HCT116 (cell line): ENCODE results near the gene CLIC4.

Experiments used
- JUND ChIP-seq: IDR thresholded peaks from 2 replicates; pipeline ENCODE4 v1.6.1; 2012
- POLR2AphosphoS5 ChIP-seq: IDR thresholded peaks from 2 replicates; pipeline ENCODE4 v1.6.1; 2011; ENCODE audit warnings: mild to moderate bottlenecking, low read depth, low read length, moderate library complexity
- TF ChIP-seq, protein P1 (sequence below): IDR thresholded peaks from 2 replicates; pipeline ENCODE4 v1.6.1; 2011; ENCODE audit warnings: mild to moderate bottlenecking, low read length, moderate library complexity; ENCODE audit not compliant: insufficient replicate concordance; ENCODE audit errors: extremely low read depth

DNA sequence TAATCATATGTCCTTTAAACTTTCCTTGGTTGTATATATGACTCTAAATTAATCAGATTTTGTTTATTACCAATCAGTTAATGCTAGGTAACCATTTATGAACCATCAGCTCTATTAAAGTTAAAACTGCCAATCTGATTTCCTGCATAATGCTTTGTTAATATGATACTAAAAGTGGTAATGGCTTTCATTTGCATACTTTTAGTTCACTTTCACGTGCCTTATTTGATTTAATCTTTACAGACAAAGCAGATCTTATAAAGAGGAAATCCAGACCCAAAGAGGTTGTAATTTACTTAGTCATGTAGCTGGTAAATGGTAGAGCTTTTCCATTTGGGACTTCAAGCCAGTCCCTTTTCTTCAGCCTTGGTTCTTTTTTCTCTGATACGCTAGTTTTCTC is 61.3 kb downstream of the CLIC4 start:
- TF ChIP-seq, protein P1, sequence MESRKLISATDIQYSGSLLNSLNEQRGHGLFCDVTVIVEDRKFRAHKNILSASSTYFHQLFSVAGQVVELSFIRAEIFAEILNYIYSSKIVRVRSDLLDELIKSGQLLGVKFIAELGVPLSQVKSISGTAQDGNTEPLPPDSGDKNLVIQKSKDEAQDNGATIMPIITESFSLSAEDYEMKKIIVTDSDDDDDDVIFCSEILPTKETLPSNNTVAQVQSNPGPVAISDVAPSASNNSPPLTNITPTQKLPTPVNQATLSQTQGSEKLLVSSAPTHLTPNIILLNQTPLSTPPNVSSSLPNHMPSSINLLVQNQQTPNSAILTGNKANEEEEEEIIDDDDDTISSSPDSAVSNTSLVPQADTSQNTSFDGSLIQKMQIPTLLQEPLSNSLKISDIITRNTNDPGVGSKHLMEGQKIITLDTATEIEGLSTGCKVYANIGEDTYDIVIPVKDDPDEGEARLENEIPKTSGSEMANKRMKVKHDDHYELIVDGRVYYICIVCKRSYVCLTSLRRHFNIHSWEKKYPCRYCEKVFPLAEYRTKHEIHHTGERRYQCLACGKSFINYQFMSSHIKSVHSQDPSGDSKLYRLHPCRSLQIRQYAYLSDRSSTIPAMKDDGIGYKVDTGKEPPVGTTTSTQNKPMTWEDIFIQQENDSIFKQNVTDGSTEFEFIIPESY = no peak
- no peak for TF ChIP-seq JUND
- TF ChIP-seq POLR2AphosphoS5 = no peak
